ENCODE results near the gene MACROD2. TPM values are rescaled to one million over a fixed set of nuclear protein-coding genes. Genes with fewer than 3 reads are reported as not detected.
"Not testable (repeated sequence)": the region's sequence is repeated elsewhere in the genome, so short reads cannot be mapped to it uniquely, and the experiment has no call there.

MACROD2 gene
- total RNA-seq, 1 donor from 2014 or later, result 47.7 TPM

- DNase-seq (ENCODE audit: low spot score in 2 of 2) (no peak), FAIRE-seq (no peak)
These were observed 921.1 kb downstream of the MACROD2 start for GRCh38 chr20:14916360-14916920.

GRCh38 chr20:14918281-14918680, 923.0 kb downstream of the MACROD2 start:
- FAIRE-seq, result no peak
- no peak for DNase-seq (ENCODE audit: low spot score in 2 of 2)

DNA sequence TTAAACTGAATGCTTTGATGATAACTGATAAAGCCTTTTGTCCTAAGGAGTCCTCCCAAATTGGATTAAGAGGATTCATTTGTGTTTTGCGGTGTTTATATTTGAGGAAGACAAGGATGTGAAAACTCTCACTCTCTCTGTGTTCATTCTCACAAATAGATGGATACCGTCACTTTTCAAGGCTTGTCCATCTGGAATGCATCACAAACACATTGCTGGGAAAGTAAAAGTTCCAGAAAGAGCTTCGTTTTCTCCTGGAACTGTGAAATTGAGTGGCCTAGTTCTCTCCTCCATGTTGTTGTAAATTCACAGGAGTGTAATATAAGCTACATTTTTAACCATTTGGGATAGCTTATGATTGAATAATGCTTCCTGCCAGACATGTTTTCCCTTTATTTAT, 923.7 kb downstream of the MACROD2 start:
- DNase-seq (ENCODE audit: low spot score in 2 of 2) (no peak), FAIRE-seq (no peak)

GRCh38 chr20:14919501-14920081, 924.3 kb downstream of the MACROD2 start:
- FAIRE-seq (no peak), DNase-seq (ENCODE audit: low spot score in 2 of 2) (no peak)

GRCh38 chr20:14921513-14921912, 926.2 kb downstream of the MACROD2 start:
- DNase-seq (ENCODE audit: low spot score in 2 of 2) (no peak), FAIRE-seq (no peak)

GRCh38 chr20:14922503-14923267, 927.4 kb downstream of the MACROD2 start:
- DNase-seq (ENCODE audit: low spot score in 2 of 2), result no peak
- FAIRE-seq, result no peak

DNA sequence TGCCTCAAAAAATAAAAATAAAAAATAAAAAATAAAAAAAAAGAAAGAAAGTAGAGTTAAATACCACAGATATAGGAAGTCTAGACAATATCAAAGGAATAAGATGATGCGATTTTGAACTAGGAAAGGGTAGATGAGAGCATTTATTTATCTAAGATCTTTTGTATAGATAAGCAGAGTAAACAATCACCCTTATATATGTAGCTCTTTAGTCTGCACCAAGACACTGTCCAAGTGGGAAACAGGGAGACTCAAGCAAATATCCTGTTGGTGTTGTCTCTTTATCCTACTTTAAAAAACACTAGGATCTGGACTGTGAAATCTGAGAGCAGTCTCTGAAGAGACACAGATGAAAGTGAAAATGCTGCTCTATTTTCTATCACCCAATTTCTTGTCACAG, 929.1 kb downstream of the MACROD2 start:
- FAIRE-seq (no peak), DNase-seq (ENCODE audit: low spot score in 2 of 2) (no peak)

DNA sequence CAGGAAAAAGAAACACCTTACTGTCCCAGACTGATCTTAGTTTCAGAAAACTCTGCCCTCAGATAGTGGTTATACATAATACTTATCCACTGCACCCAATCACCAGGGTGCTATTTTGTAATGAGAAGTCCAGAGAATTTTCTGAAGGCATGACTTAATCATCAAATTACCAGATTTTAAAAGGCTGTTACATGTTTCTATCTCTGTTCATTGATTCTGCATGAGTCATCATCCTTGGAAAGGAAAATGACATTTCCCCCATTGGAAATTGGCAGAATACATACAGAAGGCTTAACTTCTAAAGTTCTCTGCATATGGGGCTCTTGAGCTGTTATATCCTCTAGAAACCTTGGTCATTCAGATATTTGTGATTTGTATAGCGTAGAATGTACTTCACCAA, 930.0 kb downstream of the MACROD2 start:
- FAIRE-seq (no peak), DNase-seq (ENCODE audit: low spot score in 2 of 2) (no peak)

DNA sequence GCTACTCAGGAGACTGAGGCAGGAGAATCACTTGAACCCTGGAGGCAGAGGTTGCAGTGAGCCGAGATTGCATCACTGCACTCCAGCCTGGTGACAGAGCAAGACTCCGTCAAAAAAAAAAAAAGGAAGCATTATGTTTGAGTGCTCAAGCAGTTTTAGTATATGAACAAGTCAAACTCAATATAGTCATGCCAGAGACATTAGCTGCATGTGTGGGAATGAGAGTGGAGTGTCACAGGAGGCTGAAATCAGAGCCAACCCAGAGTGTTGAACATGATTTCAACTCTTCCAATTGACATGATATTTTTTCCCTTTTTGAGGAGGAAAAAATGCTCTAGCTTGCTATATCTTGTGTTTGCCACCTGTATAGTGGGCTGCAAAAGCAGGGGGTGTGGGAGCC, 931.1 kb downstream of the MACROD2 start:
- not testable (repeated sequence) for FAIRE-seq; DNase-seq (ENCODE audit: low spot score in 2 of 2)

GRCh38 chr20:14928083-14928482, 932.8 kb downstream of the MACROD2 start:
- DNase-seq (ENCODE audit: low spot score in 2 of 2) (no peak), FAIRE-seq (no peak)

DNA sequence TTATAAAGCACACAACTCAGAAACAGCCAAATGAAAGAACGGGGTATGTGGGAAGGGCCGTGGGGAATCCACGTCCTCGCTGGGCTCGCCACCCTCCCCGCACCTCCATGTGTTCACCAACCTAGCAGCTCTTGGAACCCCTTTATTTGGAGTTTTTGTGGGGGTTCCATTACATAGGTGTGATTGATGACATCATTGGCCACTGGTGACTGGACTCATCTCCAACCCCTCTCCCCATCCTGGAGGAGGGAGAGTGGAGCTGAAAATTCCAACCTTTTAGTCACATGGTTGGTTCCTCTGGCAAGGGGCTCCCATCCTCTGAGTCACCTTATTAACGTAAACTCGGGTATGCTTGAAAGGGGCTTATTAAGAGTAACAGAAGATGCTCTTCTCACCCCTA, 934.1 kb downstream of the MACROD2 start:
- FAIRE-seq (no peak), DNase-seq (ENCODE audit: low spot score in 2 of 2) (no peak)

- no peak for DNase-seq (ENCODE audit: low spot score in 2 of 2)
- no peak for FAIRE-seq
These were observed 936.7 kb downstream of the MACROD2 start for GRCh38 chr20:14932040-14932439.

GRCh38 chr20:14935285-14935684, 940.0 kb downstream of the MACROD2 start:
- no peak for FAIRE-seq
- no peak for DNase-seq (ENCODE audit: low spot score in 2 of 2)

DNA sequence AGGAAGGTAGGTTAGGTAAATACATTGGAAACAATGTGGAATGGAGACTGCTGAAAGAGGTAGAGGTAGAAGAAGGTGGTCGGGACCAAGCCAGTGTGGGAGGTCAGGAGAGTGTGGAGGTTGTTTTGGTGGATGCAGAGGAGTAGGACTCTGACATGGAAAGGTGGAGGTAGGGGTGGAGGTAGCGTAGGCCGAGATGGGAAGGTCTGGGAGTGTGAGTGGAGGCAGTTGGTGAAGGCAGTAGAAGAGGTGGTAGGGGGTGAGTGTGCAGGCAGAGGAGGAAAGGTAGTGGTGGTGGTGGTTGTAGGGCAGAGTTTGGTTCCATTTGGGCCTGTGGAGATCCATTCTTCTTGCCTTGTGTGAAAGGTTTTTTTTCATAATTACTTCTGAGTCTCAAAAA, 941.7 kb downstream of the MACROD2 start:
- FAIRE-seq (no peak), DNase-seq (ENCODE audit: low spot score in 2 of 2) (no peak)

DNA sequence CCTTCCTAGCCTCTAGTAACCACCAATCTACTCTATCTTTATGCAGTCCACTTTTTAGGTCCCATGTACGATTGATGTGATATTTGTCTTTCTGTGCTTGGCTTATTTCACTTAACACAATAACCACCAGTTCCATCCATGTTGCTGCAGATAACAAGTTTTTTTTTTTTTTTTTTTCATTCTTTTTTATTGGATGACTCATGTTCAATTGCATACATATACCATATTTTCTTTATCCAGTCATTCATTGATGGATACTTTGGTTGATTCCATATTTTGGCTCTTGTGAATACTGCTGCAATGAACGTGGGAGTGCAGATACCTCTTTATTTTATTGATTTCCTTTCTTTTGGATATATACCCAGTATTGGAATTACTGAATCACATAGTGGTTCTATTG, 942.5 kb downstream of the MACROD2 start:
- no peak for DNase-seq (ENCODE audit: low spot score in 2 of 2)
- FAIRE-seq, result no peak

DNA sequence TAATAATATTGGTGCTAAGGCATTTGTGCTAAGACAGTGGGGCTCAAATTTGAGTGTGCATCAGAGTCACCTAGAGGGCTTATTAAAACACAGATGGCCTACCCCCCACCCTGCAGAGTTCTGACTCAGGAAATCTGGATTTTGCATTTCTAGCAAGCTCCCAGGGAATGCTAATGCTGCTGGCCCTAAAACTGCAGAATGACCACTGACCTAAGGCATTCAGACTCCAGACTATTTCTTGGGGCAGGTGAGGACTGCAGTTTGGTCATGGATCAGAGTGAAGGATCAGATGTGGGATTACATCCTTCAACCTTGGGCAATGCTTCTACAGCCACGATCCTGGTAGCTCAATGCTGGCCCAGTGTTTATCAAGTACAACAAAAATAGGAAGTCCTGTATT, 952.2 kb downstream of the MACROD2 start:
- no peak for DNase-seq (ENCODE audit: low spot score in 2 of 2)
- no peak for FAIRE-seq

DNA sequence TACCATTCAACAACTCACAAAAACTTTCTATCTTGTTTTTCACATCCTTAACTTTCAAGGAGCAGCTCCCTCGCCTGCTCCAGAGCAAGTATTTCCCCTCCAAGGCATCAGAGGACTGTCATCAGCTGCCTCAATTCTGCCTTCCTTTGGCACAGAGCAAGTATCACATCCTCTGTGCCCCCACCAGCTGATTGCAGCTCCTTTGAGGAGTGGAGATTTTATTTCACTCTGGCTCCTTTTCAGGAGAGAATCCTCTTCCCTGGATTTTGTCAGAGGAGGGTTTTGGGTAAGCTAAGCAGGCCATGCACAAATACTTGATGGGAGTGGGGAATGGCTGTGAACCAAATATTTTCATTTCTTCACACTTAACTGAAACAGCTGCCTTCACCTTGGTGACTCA, 952.6 kb downstream of the MACROD2 start:
- FAIRE-seq, result no peak
- DNase-seq (ENCODE audit: low spot score in 2 of 2), result no peak

DNA sequence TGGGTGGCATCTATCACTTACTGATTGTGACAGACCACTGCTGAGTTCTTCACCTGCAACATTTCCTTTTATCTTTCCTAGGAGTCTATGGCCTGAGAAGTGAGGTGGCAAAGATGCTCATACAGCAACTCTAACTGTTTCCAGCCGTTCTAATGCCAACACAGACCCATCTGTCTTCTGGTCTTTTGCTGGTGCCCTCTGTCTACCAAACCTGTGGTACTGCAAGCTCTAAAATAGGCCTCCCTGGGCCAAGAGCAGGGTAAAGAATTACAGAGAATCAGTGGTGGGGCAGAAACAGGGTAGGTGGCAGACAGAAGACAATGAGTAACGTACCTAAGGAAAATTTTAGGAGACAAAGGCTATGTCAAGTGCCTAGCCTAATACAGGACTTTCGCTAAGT, 953.1 kb downstream of the MACROD2 start:
- DNase-seq (ENCODE audit: low spot score in 2 of 2), result no peak
- FAIRE-seq, result no peak

DNA sequence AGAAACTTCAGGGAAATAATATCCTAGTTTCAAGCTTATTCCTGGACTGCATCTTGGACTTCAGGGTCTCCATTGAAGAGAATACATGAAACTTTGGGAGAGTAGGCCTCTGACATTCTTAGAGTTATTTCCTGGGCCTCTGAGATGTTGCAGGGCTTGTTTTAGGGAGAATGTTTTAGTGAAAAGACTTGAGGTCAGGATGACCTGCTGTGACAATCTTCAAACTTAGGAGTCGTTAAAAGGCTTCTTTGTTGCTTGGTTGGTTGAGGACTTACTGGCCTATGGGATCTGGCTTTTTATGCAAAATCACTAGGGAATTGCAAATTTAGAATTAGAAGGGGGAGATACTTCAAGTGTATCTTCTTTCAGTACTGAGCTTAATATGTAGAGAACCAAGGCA, 955.3 kb downstream of the MACROD2 start:
- DNase-seq (ENCODE audit: low spot score in 2 of 2) (no peak), FAIRE-seq (no peak)

- DNase-seq (ENCODE audit: low spot score in 2 of 2), result no peak
- no peak for FAIRE-seq
These were observed 955.8 kb downstream of the MACROD2 start for GRCh38 chr20:14951105-14951504.

DNA sequence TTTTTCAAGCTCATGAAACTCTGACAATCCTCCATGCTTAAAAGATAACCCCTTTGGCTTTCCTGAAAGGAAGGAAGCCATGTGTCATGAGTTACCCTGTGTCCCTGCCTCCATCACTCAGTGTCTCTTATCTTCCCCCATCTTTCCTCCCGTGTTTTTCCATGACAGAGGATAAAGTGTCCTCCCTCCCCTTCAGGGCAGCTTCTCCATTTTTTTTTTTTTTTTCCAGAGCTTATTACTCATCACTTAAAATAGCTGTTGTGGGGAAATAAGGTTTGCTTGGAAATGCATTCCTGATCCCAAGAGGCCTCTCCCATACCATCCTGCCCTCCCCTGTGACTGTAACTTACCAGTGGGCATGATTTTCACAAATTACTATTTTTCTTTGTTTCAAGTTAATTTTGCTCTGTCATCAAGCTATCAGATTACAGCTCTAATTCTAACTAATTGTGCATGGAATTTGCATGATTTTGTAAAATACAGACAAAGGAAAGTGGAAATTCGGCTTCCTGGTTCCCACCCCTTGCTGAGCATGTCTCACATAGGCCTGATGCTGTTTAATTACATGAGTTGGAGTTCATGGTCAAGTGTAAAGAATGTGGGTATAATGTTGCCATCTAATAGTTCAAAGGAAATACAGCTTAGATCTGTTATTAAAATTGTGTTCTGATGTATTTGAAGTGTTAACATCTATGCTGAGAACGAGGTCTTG, 956.5 kb downstream of the MACROD2 start:
- DNase-seq (ENCODE audit: low spot score in 2 of 2) (no peak), FAIRE-seq (no peak)
